HEK293 (cell line): ENCODE data around the gene THAP4.

Source experiments
- CTCF ChIA-PET: fragments of 350-600 bp; formaldehyde crosslinking; extraction: SDS; loops from one replicate; lab custom pipeline; 2021; ENCODE audit warnings: antibody characterized with exemption; lab: Yijun Ruan, JAX
- POLR2A ChIA-PET: fragments of 300-600 bp; formaldehyde crosslinking; extraction: SDS; loops from one replicate; lab custom pipeline; 2020; ENCODE audit warnings: antibody characterized with exemption, inconsistent platforms; lab: Yijun Ruan, JAX
- H3K27ac ChIP-seq: fragments of 200-500 bp; sonication (Bioruptor generic); 2 replicates; pipeline ENCODE4 v1.5.1; 2014; ENCODE audit warnings: low read depth, low read length, control low read depth, inconsistent platforms; ENCODE audit errors: extremely low read depth
- H3K36me3 ChIP-seq, 2 experiments: fragments of 200-500 bp in 1 of 2; sonication (Bioruptor generic) in 1 of 2; 1 replicate in 1 of 2; 2 replicates in 1 of 2; pipeline ENCODE4 v1.5.1; 2014 to 2017; ENCODE audit warnings: inconsistent platforms in 2 of 2, low read length in 2 of 2; ENCODE audit not compliant: control insufficient read depth in 2 of 2, insufficient read depth in 1 of 2
- H3K4me1 ChIP-seq: fragments of 200-500 bp; sonication (Bioruptor generic); 2 replicates; pipeline ENCODE4 v1.5.1; 2014; ENCODE audit warnings: mild to moderate bottlenecking, low read length, inconsistent platforms; ENCODE audit not compliant: control insufficient read depth, insufficient read depth
- H3K4me3 ChIP-seq: 2 replicates; pipeline ENCODE4 v1.5.1; 2011; ENCODE audit warnings: low read depth, mild to moderate bottlenecking, control low read depth, low read length, moderate library complexity
- H3K9me3 ChIP-seq: fragments of 200-500 bp; sonication (Bioruptor generic); 2 replicates; pipeline ENCODE4 v1.5.1; 2014; ENCODE audit warnings: low read depth, low read length, inconsistent platforms; ENCODE audit not compliant: control insufficient read depth, insufficient read depth
- KLF10 ChIP-seq: fragments of 450-650 bp; IDR thresholded peaks from 2 replicates; pipeline ENCODE4 v1.5.1; 2018; ENCODE audit warnings: missing biosample characterization, mild to moderate bottlenecking, missing genetic modification characterization
- PRDM2 ChIP-seq: fragments of 450-650 bp; formaldehyde crosslinking; IDR thresholded peaks from 2 replicates; pipeline ENCODE4 v1.5.1; 2016; ENCODE audit warnings: missing biosample characterization, missing genetic modification characterization, borderline replicate concordance
- ZBTB44 ChIP-seq: fragments of 450-650 bp; IDR thresholded peaks from 2 replicates; pipeline ENCODE4 v1.5.1; 2018; ENCODE audit warnings: missing biosample characterization, mild to moderate bottlenecking, missing genetic modification characterization
- ZNF112 ChIP-seq: fragments of 450-650 bp; formaldehyde crosslinking; IDR thresholded peaks from 2 replicates; pipeline ENCODE4 v1.5.0; 2017; ENCODE audit warnings: missing biosample characterization, missing genetic modification characterization
- ZNF121 ChIP-seq: fragments of 450-650 bp; formaldehyde crosslinking; IDR thresholded peaks from 2 replicates; pipeline ENCODE4 v1.5.1; 2016; ENCODE audit warnings: missing biosample characterization, missing genetic modification characterization
- ZNF148 ChIP-seq: fragments of 450-650 bp; formaldehyde crosslinking; IDR thresholded peaks from 2 replicates; pipeline ENCODE4 v1.5.0; 2017; ENCODE audit warnings: missing biosample characterization, missing genetic modification characterization, borderline replicate concordance
- ZNF221 ChIP-seq: fragments of 450-650 bp; formaldehyde crosslinking; IDR thresholded peaks from 2 replicates; pipeline ENCODE4 v1.5.1; 2017; ENCODE audit warnings: missing biosample characterization, missing genetic modification characterization, borderline replicate concordance
- ZNF292 ChIP-seq: fragments of 450-650 bp; formaldehyde crosslinking; IDR thresholded peaks from 2 replicates; pipeline ENCODE4 v1.5.1; 2016; ENCODE audit warnings: low read depth, missing biosample characterization, missing genetic modification characterization, borderline replicate concordance
- ZNF311 ChIP-seq: fragments of 450-650 bp; formaldehyde crosslinking; IDR thresholded peaks from 2 replicates; pipeline ENCODE4 v1.5.1; 2017; ENCODE audit warnings: missing biosample characterization, missing genetic modification characterization, borderline replicate concordance
- ZNF501 ChIP-seq: fragments of 450-650 bp; formaldehyde crosslinking; IDR thresholded peaks from 2 replicates; pipeline ENCODE4 v1.5.1; 2016; ENCODE audit warnings: missing biosample characterization, missing genetic modification characterization
- ZNF518A ChIP-seq: fragments of 450-650 bp; formaldehyde crosslinking; conservative IDR thresholded peaks from 2 replicates; pipeline ENCODE4 v1.5.1; 2016; ENCODE audit warnings: low read depth, missing biosample characterization, missing genetic modification characterization
- ZNF571 ChIP-seq: fragments of 450-650 bp; formaldehyde crosslinking; IDR thresholded peaks from 2 replicates; pipeline ENCODE4 v1.5.0; 2017; ENCODE audit warnings: missing biosample characterization, missing genetic modification characterization
- ZNF580 ChIP-seq: fragments of 450-650 bp; formaldehyde crosslinking; IDR thresholded peaks from 2 replicates; pipeline ENCODE4 v1.5.1; 2016; ENCODE audit warnings: missing biosample characterization, missing genetic modification characterization
- ZNF600 ChIP-seq: fragments of 450-650 bp; formaldehyde crosslinking; IDR thresholded peaks from 2 replicates; pipeline ENCODE4 v1.5.1; 2016; ENCODE audit warnings: missing biosample characterization, missing genetic modification characterization

Gene THAP4

GRCh38 chr2:241677392-241677791 is 40.4 kb upstream of the THAP4 start:
- Histone ChIP-seq H3K27ac (no peak overlapping the region), H3K4me1 (no peaks in the 10 kb centered on the region), H3K36me3 (peaks cover 18 to 91% of the 10 kb centered on the region in 2 experiments; a peak in 2 of 3 replicates), H3K9me3 (no peaks in the 10 kb centered on the region), H3K4me3 (no peak overlapping the region)
- TF ChIP-seq ZNF580 (tag by site-specific recombination) (no peak), ZNF148 (tag by site-specific recombination) (no peak), ZNF112 (tag by site-specific recombination) (no peak)
- POLR2A ChIA-PET, result interaction anchor here (1.1 to 2.2 kb wide), 2 partner anchors 9 to 201 kb away, joined by 3 to 9 read pairs; partner anchors contain the start of gene DTYMK
- CTCF ChIA-PET, result no interaction called here

GRCh38 chr2:241676665-241677064 is 39.7 kb upstream of the THAP4 start:
- no peaks in the 10 kb centered on the region for H3K4me1 ChIP-seq
- TF ChIP-seq PRDM2 (tag by site-specific recombination) (no peak), ZNF600 (tag by site-specific recombination) (peak; percentile 54; the same call in 1 of the 2 replicates)
- no peak overlapping the region for H3K27ac ChIP-seq
- CTCF ChIA-PET, result no interaction called here
- no peaks in the 10 kb centered on the region for H3K9me3 ChIP-seq
- peaks cover 10 to 91% of the 10 kb centered on the region in 2 experiments; a peak in 2 of 3 replicates for H3K36me3 ChIP-seq
- H3K4me3 ChIP-seq, result no peak overlapping the region
- POLR2A ChIA-PET, result interaction anchor here (1.1 to 2.2 kb wide), 2 partner anchors 10 to 202 kb away, joined by 3 to 9 read pairs; partner anchors contain the start of gene DTYMK

GRCh38 chr2:241675885-241676284 is 38.9 kb upstream of the THAP4 start:
- Histone ChIP-seq H3K9me3 (no peaks in the 10 kb centered on the region), H3K27ac (no peak overlapping the region), H3K4me1 (no peaks in the 10 kb centered on the region), H3K4me3 (no peak overlapping the region), H3K36me3 (peaks cover 3 to 91% of the 10 kb centered on the region in 2 experiments; a peak in 2 of 3 replicates)
- CTCF ChIA-PET, result interaction anchor here (0.5 to 1.2 kb wide), 3 partner anchors 8 to 203 kb away, joined by 3 to 5 read pairs (median 4); partner anchors contain the start of gene DTYMK
- POLR2A ChIA-PET, result interaction anchor here (1.9 kb wide), 1 partner anchor 10 kb away, joined by 7 read pairs; the partner anchor contains the start of gene DTYMK
- TF ChIP-seq ZNF518A (tag by site-specific recombination) (no peak), ZNF292 (tag by site-specific recombination) (no peak), ZNF311 (tag by site-specific recombination) (no peak), ZNF221 (tag by site-specific recombination) (no peak), KLF10 (tag by site-specific recombination) (no peak), ZNF501 (tag by site-specific recombination) (no peak), ZNF571 (no peak), ZBTB44 (tag by site-specific recombination) (no peak), ZNF121 (tag by site-specific recombination) (no peak)
